SK-N-MC (cell line): Measurements from ENCODE around the gene CNNM3.

Experiments
- EZH2 ChIP-seq: fragments of 200-600 bp; sonication (generic); IDR thresholded peaks from one replicate; pipeline ENCODE4 v1.6.1; 2017; ENCODE audit warnings: antibody characterized with exemption
- POLR2AphosphoS5 ChIP-seq: IDR thresholded peaks from 2 replicates; pipeline ENCODE4 v1.6.1; 2012; ENCODE audit warnings: mild to moderate bottlenecking, low read depth, low read length, borderline replicate concordance

DNA sequence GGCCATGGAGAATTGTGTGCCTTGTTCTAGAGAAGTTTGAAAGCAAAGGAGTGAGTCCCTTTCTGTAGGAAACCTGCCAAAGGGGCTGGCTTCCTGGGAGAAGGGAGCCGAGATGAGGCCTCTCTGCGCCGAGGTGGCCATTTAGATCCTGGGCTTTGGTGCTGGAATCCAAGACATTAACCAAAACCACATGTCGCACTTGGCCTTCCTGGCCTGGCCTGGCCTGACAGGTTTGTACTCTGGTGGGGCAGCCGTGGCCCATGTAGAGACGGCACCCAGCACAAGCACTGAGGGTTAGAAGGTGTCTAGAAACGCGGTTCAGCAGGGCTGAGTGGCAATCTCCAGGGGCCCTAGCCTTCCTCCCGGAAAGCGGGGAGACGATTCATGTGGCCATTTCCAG lies 7.1 kb downstream of the CNNM3 start:
- TF ChIP-seq EZH2, result no peak
- no peak for TF ChIP-seq POLR2AphosphoS5
